ENCODE measurements around the gene LSG1.

LSG1 gene

GRCh38 chr3:194673761-194674160 lies 1.8 kb upstream of the LSG1 start:
- TF ChIP-seq POLR2AphosphoS5 (IDR thresholded peaks at IDR 0.05; ENCODE audit: low read depth, low read length) (no peak), REST (IDR thresholded peaks at IDR 0.05; ENCODE audit: insufficient read depth in 1 of 2, low read depth in 2 of 2, low read length in 2 of 2) (no peak), FOXP2 (optimal IDR thresholded peaks at IDR 0.05; ENCODE audit: borderline replicate concordance, extremely low read depth, extremely low read length, insufficient read depth) (no peak)

GRCh38 chr3:194672876-194673275 lies 885 bp upstream of the LSG1 start:
- TF ChIP-seq TAF1 (IDR thresholded peaks at IDR 0.05; ENCODE audit: borderline replicate concordance, insufficient read depth, low read length) (no peak), FOXP2 (optimal IDR thresholded peaks at IDR 0.05; ENCODE audit: borderline replicate concordance, extremely low read depth, extremely low read length, insufficient read depth) (no peak), REST (IDR thresholded peaks at IDR 0.05; ENCODE audit: insufficient read depth in 1 of 2, low read depth in 2 of 2, low read length in 2 of 2) (no peak), SIN3A (IDR thresholded peaks at IDR 0.05; ENCODE audit: borderline replicate concordance, insufficient read depth, low read length) (no peak), POLR2AphosphoS5 (IDR thresholded peaks at IDR 0.05; ENCODE audit: low read depth, low read length) (no peak)

- TF ChIP-seq TAF1 (IDR thresholded peaks at IDR 0.05; ENCODE audit: borderline replicate concordance, insufficient read depth, low read length) = no peak
- no peak for TF ChIP-seq REST (IDR thresholded peaks at IDR 0.05; ENCODE audit: insufficient read depth in 1 of 2, low read depth in 2 of 2, low read length in 2 of 2)
- TF ChIP-seq SIN3A (IDR thresholded peaks at IDR 0.05; ENCODE audit: borderline replicate concordance, insufficient read depth, low read length) = no peak
- no peak for TF ChIP-seq POLR2AphosphoS5 (IDR thresholded peaks at IDR 0.05; ENCODE audit: low read depth, low read length)
- TF ChIP-seq FOXP2 (optimal IDR thresholded peaks at IDR 0.05; ENCODE audit: borderline replicate concordance, extremely low read depth, extremely low read length, insufficient read depth) = no peak
Measured at GRCh38 chr3:194671511-194671899, 486 bp downstream of the LSG1 start.

- TF ChIP-seq SIN3A (IDR thresholded peaks at IDR 0.05; ENCODE audit: borderline replicate concordance, insufficient read depth, low read length) = no peak
- no peak for TF ChIP-seq REST (IDR thresholded peaks at IDR 0.05; ENCODE audit: insufficient read depth in 1 of 2, low read depth in 2 of 2, low read length in 2 of 2)
- no peak for TF ChIP-seq TAF1 (IDR thresholded peaks at IDR 0.05; ENCODE audit: borderline replicate concordance, insufficient read depth, low read length)
- TF ChIP-seq POLR2AphosphoS5 (IDR thresholded peaks at IDR 0.05; ENCODE audit: low read depth, low read length) = no peak
- no peak for TF ChIP-seq FOXP2 (optimal IDR thresholded peaks at IDR 0.05; ENCODE audit: borderline replicate concordance, extremely low read depth, extremely low read length, insufficient read depth)
Measured at GRCh38 chr3:194667363-194667762, 4.6 kb downstream of the LSG1 start.

GRCh38 chr3:194664857-194665256 lies 7.1 kb downstream of the LSG1 start:
- TF ChIP-seq SIN3A (IDR thresholded peaks at IDR 0.05; ENCODE audit: borderline replicate concordance, insufficient read depth, low read length) = no peak
- no peak for TF ChIP-seq POLR2AphosphoS5 (IDR thresholded peaks at IDR 0.05; ENCODE audit: low read depth, low read length)
- no peak for TF ChIP-seq REST (IDR thresholded peaks at IDR 0.05; ENCODE audit: insufficient read depth in 1 of 2, low read depth in 2 of 2, low read length in 2 of 2)
- TF ChIP-seq FOXP2 (optimal IDR thresholded peaks at IDR 0.05; ENCODE audit: borderline replicate concordance, extremely low read depth, extremely low read length, insufficient read depth) = no peak
- TF ChIP-seq TAF1 (IDR thresholded peaks at IDR 0.05; ENCODE audit: borderline replicate concordance, insufficient read depth, low read length) = no peak

All from PFSK-1 (cell line).